Psoas muscle (tissue), 8 donors: ENCODE measurements around the gene FLG. TPM values are rescaled to one million over a fixed set of nuclear protein-coding genes. Genes with fewer than 3 reads are reported as not detected.
"Not testable (repeated sequence)": the region's sequence is repeated elsewhere in the genome, so short reads cannot be mapped to it uniquely, and the experiment has no call there.

ENCODE experiments used
- ATAC-seq, 4 donors: fragments of 200-7000 bp; cut with Tn5 transposase; one replicate each; pipeline ENCODE4 v1.9.1; 2020; ENCODE audit warnings: moderate library complexity in 3 of 4, mild to moderate bottlenecking in 2 of 4
- DNase-seq, 2 donors: peaks; one replicate each; pipeline ENCODE4 v3.0.0-alpha.2; 2020
- H3K27ac ChIP-seq: fragments of 200-600 bp; one replicate; pipeline ENCODE4 v1.8.0; 2022
- H3K27me3 ChIP-seq, 3 donors: fragments of 200-600 bp in 1 of 3; one replicate each; pipeline versions ENCODE4 v1.6.1 to v1.8.0; 2013 to 2022; ENCODE audit warnings: low read length in 2 of 3, mild to moderate bottlenecking in 2 of 3, moderate library complexity in 1 of 3; ENCODE audit not compliant: insufficient read depth in 3 of 3
- H3K36me3 ChIP-seq, 2 donors: fragments of 200-600 bp in 1 of 2; one replicate each; pipeline versions ENCODE4 v1.6.1 to v1.8.0; 2013 to 2022; ENCODE audit warnings: low read depth in 1 of 2, mild to moderate bottlenecking in 1 of 2, moderate library complexity in 1 of 2; ENCODE audit not compliant: insufficient read depth in 1 of 2
- H3K4me1 ChIP-seq: fragments of 200-600 bp; one replicate; pipeline ENCODE4 v1.8.0; 2022
- H3K4me3 ChIP-seq: fragments of 200-600 bp; one replicate; pipeline ENCODE4 v1.8.0; 2022; ENCODE audit warnings: mild to moderate bottlenecking
- H3K9me3 ChIP-seq: fragments of 200-600 bp; one replicate; pipeline ENCODE4 v1.8.0; 2022
- CTCF ChIP-seq: fragments of 200-600 bp; IDR thresholded peaks from one replicate; pipeline ENCODE4 v1.8.0; 2022; ENCODE audit warnings: antibody characterized with exemption
- WGBS, 3 donors: extraction: QIAGEN DNeasy Blood & Tissue Kit; methylation state at CpG; one replicate each; pipeline versions ENCODE4 v1.1.6 to v1.1.7; 2013; 5-methylcytosine and 5-hydroxymethylcytosine counted together
- intact Hi-C, 2 donors: fragments of 100-400 bp; cut with DNase I; formaldehyde crosslinking; loops; one replicate each; pipeline versions ENCODE4 v1.11.0 to v1.14.2; 2022
- polyA plus RNA-seq, 3 donors: library from polyadenylated mRNA; stranded (reverse); fragments of 200-250 nt; gene quantifications; one replicate each; pipeline ENCODE4 v1.2.3, GENCODE V29; 2013
- total RNA-seq, 4 donors: library from RNA; stranded (reverse); fragmentation: NEBNext Ultra II Directional in 2 of 4; extraction: Animal tissue kit (Norgen Biotek cat#: 25700) in 2 of 4; gene quantifications; one replicate each; pipeline versions ENCODE4 v1.2.1 to v1.2.4, GENCODE V29; 2021 to 2023
- donor health status: healthy with polysubstance abuse.
- donor health status: DM: no; HTN: no; CAD: no; lungs with moderate emphysema.
- donor health status: Bipolar disorder and iron deficiency.
- donor health status: healthy.
- donor health status: DM: yes; HTN: yes; CAD: no.
- donor health status: DM: no; HTN: no; CAD: no.
- donor health status: DM: no; HTN: no; CAD: no.
- donor health status: DM: yes; HTN: yes; CAD: no.

FLG gene
- total and polyA plus RNA-seq, 7 donors = under 0.01 to 0.01 TPM; not detected in 5

- intact Hi-C loops = no loop called here
- TF ChIP-seq CTCF = no peak
- H3K4me1 ChIP-seq = no peaks in the 10 kb centered on the region
- 93 to 97% (median 93%) methylated on average over 9 of the region's 9 CpGs for WGBS, 3 donors
- no peaks in the 10 kb centered on the region for H3K27me3 ChIP-seq
- H3K36me3 ChIP-seq = no peaks in the 10 kb centered on the region
- no peak overlapping the region for H3K27ac ChIP-seq
- no peak overlapping the region for H3K4me3 ChIP-seq
- DNase-seq = no peak
- no peaks in the 10 kb centered on the region for H3K9me3 ChIP-seq
- ATAC-seq = no peak
Measured at GRCh38 chr1:152309955-152310354, 15.1 kb downstream of the FLG start.

GRCh38 chr1:152309320-152309901, 15.6 kb downstream of the FLG start:
- not testable (repeated sequence) for DNase-seq, ATAC-seq
- 79 to 94% (median 90%) methylated on average over 17 of the region's 17 CpGs for WGBS, 3 donors

GRCh38 chr1:152308758-152309157, 16.3 kb downstream of the FLG start:
- DNase-seq = peak in 1 of 2 donors; percentile 22
- ATAC-seq, H3K4me1 ChIP-seq, H3K27me3 ChIP-seq, H3K27ac ChIP-seq, H3K36me3 ChIP-seq, H3K4me3 ChIP-seq, H3K9me3 ChIP-seq, intact Hi-C loops: not testable (repeated sequence)
- 82 to 93% (median 89%) methylated on average over 7 of the region's 7 CpGs for WGBS, 3 donors

More at GRCh38 chr1:152309320-152309901, 15.6 kb downstream of the FLG start:
- H3K9me3 ChIP-seq, H3K4me3 ChIP-seq, H3K4me1 ChIP-seq, H3K27me3 ChIP-seq, H3K36me3 ChIP-seq, intact Hi-C loops, H3K27ac ChIP-seq: not testable (repeated sequence)

GRCh38 chr1:152307970-152308369, 17.1 kb downstream of the FLG start:
- H3K4me3 ChIP-seq, DNase-seq, ATAC-seq, H3K36me3 ChIP-seq, H3K27me3 ChIP-seq, H3K4me1 ChIP-seq, intact Hi-C loops, H3K9me3 ChIP-seq, H3K27ac ChIP-seq: not testable (repeated sequence)
- WGBS, 3 donors = 89 to 93% (median 91%) methylated on average over 8 of the region's 8 CpGs

- ATAC-seq, DNase-seq, H3K4me3 ChIP-seq, H3K9me3 ChIP-seq, intact Hi-C loops, H3K4me1 ChIP-seq, H3K36me3 ChIP-seq, H3K27ac ChIP-seq, H3K27me3 ChIP-seq: not testable (repeated sequence)
- WGBS, 3 donors = 88 to 95% (median 94%) methylated on average over 7 to 10 of the region's 10 CpGs
Measured at GRCh38 chr1:152306123-152306522, 18.9 kb downstream of the FLG start.

- H3K4me3 ChIP-seq, H3K4me1 ChIP-seq, H3K27ac ChIP-seq, H3K27me3 ChIP-seq, intact Hi-C loops, H3K9me3 ChIP-seq, H3K36me3 ChIP-seq, ATAC-seq: not testable (repeated sequence)
- peak in 1 of 2 donors; percentile 24 for DNase-seq
- WGBS, 3 donors = 91 to 97% (median 94%) methylated on average over 12 of the region's 12 CpGs
Measured at GRCh38 chr1:152304773-152305172, 20.3 kb downstream of the FLG start.

GRCh38 chr1:152303139-152303872, 21.7 kb downstream of the FLG start:
- H3K36me3 ChIP-seq, H3K27ac ChIP-seq, H3K4me1 ChIP-seq, H3K4me3 ChIP-seq, ATAC-seq, DNase-seq, H3K9me3 ChIP-seq, intact Hi-C loops, H3K27me3 ChIP-seq: not testable (repeated sequence)
- 88 to 97% (median 93%) methylated on average over 21 to 24 of the region's 25 CpGs for WGBS, 3 donors

GRCh38 chr1:152256394-152256793, 68.6 kb downstream of the FLG start:
- H3K4me3 ChIP-seq, ATAC-seq, H3K27me3 ChIP-seq, H3K27ac ChIP-seq, H3K4me1 ChIP-seq, DNase-seq, intact Hi-C loops, H3K36me3 ChIP-seq: not testable (repeated sequence)
- 79 to 96% (median 86%) methylated on average over 14 to 21 of the region's 21 CpGs for WGBS, 3 donors
- H3K9me3 ChIP-seq = peaks cover 12% of the 10 kb centered on the region
